HEK293 (cell line): ENCODE measurements around the gene ABCB9.
A peak's percentile ranks its signal among the peaks of the same experiment; 100 is the strongest.

ENCODE experiments used
- CTCF ChIP-seq: fragments of 450-650 bp; formaldehyde crosslinking; IDR thresholded peaks from 2 replicates; pipeline ENCODE4 v1.5.1; 2016; ENCODE audit warnings: missing biosample characterization, missing genetic modification characterization
- ELK4 ChIP-seq: IDR thresholded peaks from 2 replicates; pipeline ENCODE4 v1.6.1; 2011; ENCODE audit warnings: mild to moderate bottlenecking, low read depth, low read length, borderline replicate concordance
- GFI1B ChIP-seq: fragments of 450-650 bp; formaldehyde crosslinking; IDR thresholded peaks from 2 replicates; pipeline ENCODE4 v1.5.1; 2016; ENCODE audit warnings: missing biosample characterization, missing genetic modification characterization
- OVOL3 ChIP-seq: fragments of 450-650 bp; formaldehyde crosslinking; IDR thresholded peaks from 2 replicates; pipeline ENCODE4 v1.5.1; 2016; ENCODE audit warnings: missing biosample characterization, missing genetic modification characterization
- PRDM2 ChIP-seq: fragments of 450-650 bp; formaldehyde crosslinking; IDR thresholded peaks from 2 replicates; pipeline ENCODE4 v1.5.1; 2016; ENCODE audit warnings: missing biosample characterization, missing genetic modification characterization, borderline replicate concordance
- SALL2 ChIP-seq: fragments of 450-650 bp; formaldehyde crosslinking; IDR thresholded peaks from 2 replicates; pipeline ENCODE4 v1.5.0; 2017; ENCODE audit warnings: missing biosample characterization, mild to moderate bottlenecking, missing genetic modification characterization, borderline replicate concordance
- SP7 ChIP-seq: fragments of 450-650 bp; formaldehyde crosslinking; IDR thresholded peaks from 2 replicates; pipeline ENCODE4 v1.5.1; 2016; ENCODE audit warnings: missing biosample characterization, missing genetic modification characterization
- YY2 ChIP-seq: fragments of 450-650 bp; formaldehyde crosslinking; IDR thresholded peaks from 2 replicates; pipeline ENCODE4 v1.5.1; 2016; ENCODE audit warnings: missing biosample characterization, missing genetic modification characterization
- ZFP69B ChIP-seq: fragments of 450-650 bp; formaldehyde crosslinking; IDR thresholded peaks from 2 replicates; pipeline ENCODE4 v1.5.1; 2016; ENCODE audit warnings: missing biosample characterization, missing genetic modification characterization
- ZNF121 ChIP-seq: fragments of 450-650 bp; formaldehyde crosslinking; IDR thresholded peaks from 2 replicates; pipeline ENCODE4 v1.5.1; 2016; ENCODE audit warnings: missing biosample characterization, missing genetic modification characterization
- ZNF138 ChIP-seq: fragments of 450-650 bp; formaldehyde crosslinking; IDR thresholded peaks from 2 replicates; pipeline ENCODE4 v1.5.1; 2016; ENCODE audit warnings: missing biosample characterization, missing genetic modification characterization, borderline replicate concordance
- ZNF157 ChIP-seq: fragments of 450-650 bp; formaldehyde crosslinking; IDR thresholded peaks from 2 replicates; pipeline ENCODE4 v1.5.1; 2016; ENCODE audit warnings: missing biosample characterization, missing genetic modification characterization
- ZNF211 ChIP-seq: fragments of 450-650 bp; formaldehyde crosslinking; IDR thresholded peaks from 2 replicates; pipeline ENCODE4 v1.5.1; 2016; ENCODE audit warnings: low read depth, missing biosample characterization, missing genetic modification characterization
- ZNF366 ChIP-seq: fragments of 450-650 bp; formaldehyde crosslinking; conservative IDR thresholded peaks from 2 replicates; pipeline ENCODE4 v1.5.1; 2016; ENCODE audit warnings: missing biosample characterization, missing genetic modification characterization
- ZNF449 ChIP-seq: fragments of 450-650 bp; formaldehyde crosslinking; IDR thresholded peaks from 2 replicates; pipeline ENCODE4 v1.5.1; 2017; ENCODE audit warnings: missing biosample characterization, mild to moderate bottlenecking, missing genetic modification characterization, moderate library complexity
- ZNF513 ChIP-seq: fragments of 450-650 bp; IDR thresholded peaks from 2 replicates; pipeline ENCODE4 v1.5.1; 2018; ENCODE audit warnings: missing biosample characterization, missing genetic modification characterization
- ZNF518A ChIP-seq: fragments of 450-650 bp; formaldehyde crosslinking; conservative IDR thresholded peaks from 2 replicates; pipeline ENCODE4 v1.5.1; 2016; ENCODE audit warnings: low read depth, missing biosample characterization, missing genetic modification characterization
- ZNF561 ChIP-seq: fragments of 450-650 bp; IDR thresholded peaks from 2 replicates; pipeline ENCODE4 v1.5.1; 2018; ENCODE audit warnings: missing biosample characterization, missing genetic modification characterization, borderline replicate concordance
- ZNF600 ChIP-seq: fragments of 450-650 bp; formaldehyde crosslinking; IDR thresholded peaks from 2 replicates; pipeline ENCODE4 v1.5.1; 2016; ENCODE audit warnings: missing biosample characterization, missing genetic modification characterization
- ZNF623 ChIP-seq: fragments of 450-650 bp; formaldehyde crosslinking; IDR thresholded peaks from 2 replicates; pipeline ENCODE4 v1.5.1; 2016; ENCODE audit warnings: missing biosample characterization, missing genetic modification characterization

ABCB9 gene

GRCh38 chr12:122880668-122881067 lies 85.6 kb downstream of the ABCB9 start (continued):
- TF ChIP-seq ZNF561 (tag by site-specific recombination), result peak; percentile 28; the same call in 1 of the 2 replicates
- TF ChIP-seq ZNF600 (tag by site-specific recombination), result peak; percentile 82; the same call in 1 of the 2 replicates
- peak; percentile 65; the same call in 1 of the 2 replicates for TF ChIP-seq ZNF449
- TF ChIP-seq ZNF121 (tag by site-specific recombination), result no peak
- no peak for TF ChIP-seq ZNF138 (tag by site-specific recombination)
- no peak for TF ChIP-seq PRDM2
- no peak for TF ChIP-seq ZFP69B (tag by site-specific recombination)
- TF ChIP-seq ZNF623 (tag by site-specific recombination), result no peak
- no peak for TF ChIP-seq ZNF157
- no peak for TF ChIP-seq ZNF513
- peak; percentile 70 for TF ChIP-seq CTCF (tag by site-specific recombination)
- TF ChIP-seq ELK4, result no peak
- no peak for TF ChIP-seq ZNF518A (tag by site-specific recombination)
- no peak for TF ChIP-seq OVOL3 (tag by site-specific recombination)
- no peak for TF ChIP-seq GFI1B (tag by site-specific recombination)
- peak; percentile 24; the same call in 1 of the 2 replicates for TF ChIP-seq ZNF366
- no peak for TF ChIP-seq SP7 (tag by site-specific recombination)
- TF ChIP-seq YY2, result no peak
- TF ChIP-seq ZNF211, result no peak
- TF ChIP-seq SALL2 (tag by site-specific recombination), result no peak
